GM12878 (cell line): Measurements from ENCODE around the gene BEGAIN. TPM values are rescaled to one million over a fixed set of nuclear protein-coding genes. Genes with fewer than 3 reads are reported as not detected.

Source experiments
- ATAC-seq: fragments of 200-7000 bp; cut with Tn5 transposase; 3 replicates; pipeline ENCODE4 v1.9.1; 2020; ENCODE audit warnings: mild to moderate bottlenecking, moderate library complexity
- BruUV-seq: library from RNA; stranded (reverse); fragments of 400-500 nt; replicated peaks from 2 replicates; lab custom pipeline; 2021; lab: Mats Ljungman, UMichigan
- CTCF ChIA-PET: fragments of 300-600 bp; sonication (Branson Sonifier 250); formaldehyde crosslinking; extraction: SDS; loops from one replicate; lab custom pipeline; 2021; ENCODE audit warnings: inconsistent platforms; lab: Yijun Ruan, JAX
- POLR2A ChIA-PET: fragments of 350-600 bp; formaldehyde crosslinking; extraction: SDS; loops from one replicate; lab custom pipeline; 2021; ENCODE audit warnings: inconsistent platforms; lab: Charles Lee
- RAD21 ChIA-PET: fragments of 300-600 bp; sonication (Branson Sonifier 250); formaldehyde crosslinking; loops from one replicate; lab custom pipeline; 2023; ENCODE audit warnings: antibody characterized with exemption; ENCODE audit not compliant: unreplicated experiment; lab: Charles Lee
- SMC1A ChIA-PET: fragments of 300-600 bp; sonication (Branson Sonifier 250); formaldehyde crosslinking; loops from one replicate; lab custom pipeline; 2023; ENCODE audit not compliant: unreplicated experiment, uncharacterized antibody; lab: Charles Lee
- DNase-seq: peaks from one replicate; pipeline ENCODE4 v3.0.0-alpha.2; 2011; ENCODE audit warnings: low read depth, low spot score
- FAIRE-seq: peaks from 3 replicates; lab custom pipeline; 2011; peaks lifted over from hg19 to GRCh38; lab: Jason Lieb, UNC
- H2AFZ ChIP-seq: 2 replicates; pipeline ENCODE4 v1.6.0; 2011; ENCODE audit warnings: low read depth, low read length, control low read depth; ENCODE audit not compliant: control insufficient read depth
- H3K27ac ChIP-seq: 2 replicates; pipeline ENCODE4 v1.5.1; 2011; ENCODE audit warnings: control low read depth; ENCODE audit not compliant: control insufficient read depth, insufficient read depth
- H3K27me3 ChIP-seq, 2 experiments: replicated peaks in 1 of 2; 2 replicates each; pipeline versions ENCODE4 v1.6.0 to v1.6.1; 2011; ENCODE audit warnings: low read length in 1 of 2; ENCODE audit not compliant: control insufficient read depth in 2 of 2, insufficient read depth in 2 of 2
- H3K36me3 ChIP-seq, 2 experiments: 2 replicates each; pipeline ENCODE4 v1.5.1; 2011; ENCODE audit warnings: low read length in 1 of 2; ENCODE audit not compliant: control insufficient read depth in 2 of 2, insufficient read depth in 2 of 2
- H3K4me1 ChIP-seq: 2 replicates; pipeline ENCODE4 v1.6.1; 2011; ENCODE audit warnings: mild to moderate bottlenecking, low read length, moderate library complexity, mixed read lengths; ENCODE audit not compliant: control insufficient read depth, insufficient read depth
- H3K4me2 ChIP-seq: 2 replicates; pipeline ENCODE4 v1.6.0; 2011; ENCODE audit warnings: control low read depth; ENCODE audit not compliant: control insufficient read depth, insufficient read depth
- H3K4me3 ChIP-seq: fragments of 200-600 bp; sonication (generic); 2 replicates; pipeline ENCODE4 v1.5.1; 2016
- H3K79me2 ChIP-seq: 2 replicates; pipeline ENCODE4 v1.6.0; 2011; ENCODE audit warnings: low read length; ENCODE audit not compliant: control insufficient read depth, insufficient read depth
- H3K9ac ChIP-seq: 2 replicates; pipeline ENCODE4 v1.8.0; 2011; ENCODE audit warnings: low read length, control low read depth, mixed read lengths; ENCODE audit not compliant: control insufficient read depth, insufficient read depth
- H3K9me3 ChIP-seq: replicated peaks from 3 replicates; pipeline ENCODE4 v1.5.1; 2011; ENCODE audit warnings: mild to moderate bottlenecking, low read length; ENCODE audit not compliant: control insufficient read depth, insufficient read depth
- H4K20me1 ChIP-seq: 2 replicates; pipeline ENCODE4 v1.6.0; 2011; ENCODE audit not compliant: control insufficient read depth, insufficient read depth
- BCL3 ChIP-seq: IDR thresholded peaks from 2 replicates; pipeline ENCODE4 v1.6.1; 2011; ENCODE audit warnings: borderline replicate concordance, low read depth, mild to moderate bottlenecking, moderate library complexity, low read length; ENCODE audit not compliant: insufficient read depth, poor library complexity, severe bottlenecking
- HDAC6 ChIP-seq: fragments of 200-600 bp; sonication (generic); IDR thresholded peaks from one replicate; pipeline ENCODE4 v1.8.0; 2017; ENCODE audit warnings: antibody characterized with exemption; ENCODE audit not compliant: unreplicated experiment
- NR2C1 ChIP-seq: fragments of 450-650 bp; IDR thresholded peaks from 2 replicates; pipeline ENCODE4 v1.6.1; 2017; ENCODE audit warnings: antibody characterized with exemption, mild to moderate bottlenecking, moderate library complexity
- TCF3 ChIP-seq: IDR thresholded peaks from 2 replicates; pipeline ENCODE4 v1.6.1; 2012; ENCODE audit warnings: low read depth, mild to moderate bottlenecking, low read length, borderline replicate concordance; ENCODE audit not compliant: insufficient read depth
- ZNF207 ChIP-seq: fragments of 450-650 bp; IDR thresholded peaks from 2 replicates; pipeline ENCODE4 v1.6.1; 2014; ENCODE audit warnings: antibody characterized with exemption, mild to moderate bottlenecking, borderline replicate concordance
- WGBS: methylation state at CpG from one replicate; pipeline ENCODE4 v1.1.6; 2016; ENCODE audit warnings: low lambda C conversion rate; ENCODE audit not compliant: insufficient replicate concordance, insufficient coverage; ENCODE audit errors: missing lambda C conversion rate; 5-methylcytosine and 5-hydroxymethylcytosine counted together
- in situ Hi-C: fragments of 300-500 bp; cut with MboI; formaldehyde crosslinking; loops from 9 replicates; pipeline ENCODE4 v1.14.3; 2018; ENCODE audit warnings: mixed read lengths
- intact Hi-C: fragments of 100-400 bp; cut with micrococcal nuclease; formaldehyde crosslinking; loops from one replicate; pipeline ENCODE4 v1.14.2; 2022; ENCODE audit not compliant: unreplicated experiment
- polyA plus RNA-seq, 11 experiments: library from polyadenylated mRNA; depleted of rRNA in 4 of 11; unstranded in 6 of 11; stranded (reverse) in 5 of 11; fragments of >200 nt; fragmentation: Nextera tagmentation in 4 of 11; fragmentation: Illumina TruSeq in 1 of 11; extraction: Ambion mirVana in 4 of 11; extraction: Trizol in 1 of 11; gene quantifications; 1 replicate in 1 of 11; 2 replicates in 10 of 11; pipeline versions ENCODE4 v1.2.1 to v1.2.3, GENCODE V29; 2011 to 2016; ENCODE audit warnings: inconsistent platforms in 2 of 11, missing spikeins in 2 of 11, low read depth in 1 of 11
- total RNA-seq, 4 experiments: library from RNA; depleted of rRNA in 3 of 4; stranded (reverse); fragments of >200 nt in 3 of 4; fragmentation: Illumina TruSeq in 1 of 4; extraction: Trizol in 1 of 4; gene quantifications; 2 replicates each; pipeline versions ENCODE4 v1.2.1 to v1.2.3, GENCODE V29; 2013 to 2021

The BEGAIN gene
- total and polyA plus RNA-seq, 10 of the 15 experiments (the other 5 are each of a cell fraction or from before 2014, with no cell fraction given): 0.01 to 0.31 (median 0.06) TPM; not detected in 5

DNA sequence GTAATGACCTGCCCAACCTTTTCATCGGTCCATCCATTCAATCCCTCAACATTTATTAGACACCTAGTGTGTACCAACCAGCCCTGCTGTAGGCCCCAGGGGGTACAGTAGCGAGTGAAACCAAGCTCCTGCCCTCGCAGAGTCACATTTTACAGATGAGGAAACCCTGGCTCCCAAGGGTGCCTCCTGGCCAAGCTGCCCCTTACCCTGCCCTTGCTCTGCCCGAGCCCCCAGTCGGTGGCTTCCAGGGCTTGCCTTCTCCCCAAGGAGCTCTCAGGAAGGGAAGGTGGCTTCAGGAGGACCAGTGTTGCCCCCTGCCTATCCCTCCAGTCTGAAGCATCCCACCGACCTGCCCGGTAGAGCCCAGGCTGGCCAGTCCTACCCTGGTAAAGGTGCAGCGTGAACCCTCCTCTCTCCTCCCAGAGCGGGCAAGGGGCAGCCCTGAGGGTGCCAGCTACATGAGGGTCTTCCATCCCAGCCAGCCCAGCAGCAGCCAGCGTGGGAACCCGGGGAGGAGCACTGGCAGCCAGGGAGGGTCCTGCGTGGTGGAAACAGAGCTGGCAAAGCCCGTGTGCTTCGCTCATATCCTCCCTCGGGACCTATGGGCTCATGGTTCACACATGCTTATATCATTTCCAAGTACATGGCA lies 670 bp upstream of the BEGAIN start (continued):
- TF ChIP-seq BCL3 (no peak), NR2C1 (no peak)

- no peaks in the 10 kb centered on the region for H3K9me3 ChIP-seq
- SMC1A ChIA-PET: no interaction called here
- no peaks in the 10 kb centered on the region for H3K79me2 ChIP-seq
- WGBS: under 1% methylated on average over 50 of the region's 62 CpGs
- DNase-seq (no peak), FAIRE-seq (no peak), ATAC-seq (peak; percentile 33)
- no peak overlapping the region for H2AFZ ChIP-seq
- H3K4me3 ChIP-seq: no peak overlapping the region
- TF ChIP-seq ZNF207: no peak
- no peak for TF ChIP-seq TCF3
- peak; percentile 46 for TF ChIP-seq HDAC6
- H3K36me3 ChIP-seq: no peaks in the 10 kb centered on the region
- H3K27me3 ChIP-seq: peaks cover 2 to 6% of the 10 kb centered on the region in 2 experiments; a peak in 3 of 4 replicates
- peak overlapping the region; percentile 17; the same call in 1 of the 2 replicates for H3K4me2 ChIP-seq
- POLR2A ChIA-PET: no interaction called here
- no peaks in the 10 kb centered on the region for H3K4me1 ChIP-seq
- BruUV-seq: no TSS peak
- intact Hi-C loops: no loop called here
- CTCF ChIA-PET: no interaction called here
- in situ Hi-C loops: no loop called here
- no peaks in the 10 kb centered on the region for H4K20me1 ChIP-seq
- no peak overlapping the region for H3K9ac ChIP-seq
- RAD21 ChIA-PET: no interaction called here
- H3K27ac ChIP-seq: no peak overlapping the region
Measured at GRCh38 chr14:100586403-100587085, 673 bp downstream of the BEGAIN start.
